CD14-positive monocyte (primary cell): ENCODE data around the gene PCNT. TPM values are rescaled to one million over a fixed set of nuclear protein-coding genes. Genes with fewer than 3 reads are reported as not detected.

Experiments used
- DNase-seq, 3 donors: peaks; one replicate each; pipeline ENCODE4 v3.0.0-alpha.2; 2011 to 2022
- H2AFZ ChIP-seq: 2 replicates; pipeline ENCODE4 v1.6.0; 2012; ENCODE audit warnings: mild to moderate bottlenecking, low read depth, low read length, inconsistent platforms; ENCODE audit not compliant: insufficient read depth, poor library complexity, severe bottlenecking
- H3K27ac ChIP-seq, 2 donors: 1 replicate in 1 of 2; 2 replicates in 1 of 2; pipeline ENCODE4 v1.5.1; 2012 to 2013; ENCODE audit warnings: low read length in 2 of 2, control low read depth in 1 of 2, inconsistent platforms in 1 of 2, low read depth in 1 of 2, mild to moderate bottlenecking in 1 of 2
- H3K27me3 ChIP-seq, 2 donors: one replicate each; pipeline versions ENCODE4 v1.6.0 to v1.6.1; 2011 to 2013; ENCODE audit warnings: low read length in 2 of 2; ENCODE audit not compliant: control insufficient read depth in 2 of 2, insufficient read depth in 2 of 2
- H3K36me3 ChIP-seq, 2 donors: replicated peaks in 1 of 2; 1 replicate in 1 of 2; 2 replicates in 1 of 2; pipeline versions ENCODE4 v1.5.1 to v1.6.1; 2012 to 2013; ENCODE audit warnings: low read length in 2 of 2, control low read depth in 1 of 2, inconsistent platforms in 1 of 2, mild to moderate bottlenecking in 1 of 2; ENCODE audit not compliant: insufficient read depth in 2 of 2, control insufficient read depth in 1 of 2
- H3K4me1 ChIP-seq, 2 donors: 1 replicate in 1 of 2; 2 replicates in 1 of 2; pipeline versions ENCODE4 v1.5.1 to v1.6.1; 2012 to 2013; ENCODE audit warnings: low read length in 2 of 2, control low read depth in 1 of 2, inconsistent platforms in 1 of 2, mild to moderate bottlenecking in 1 of 2, moderate library complexity in 1 of 2; ENCODE audit not compliant: insufficient read depth in 2 of 2, control insufficient read depth in 1 of 2
- H3K4me2 ChIP-seq: replicated peaks from 2 replicates; pipeline ENCODE3; 2012; ENCODE audit warnings: low read length, moderate library complexity, mild to moderate bottlenecking; ENCODE audit not compliant: poor library complexity, severe bottlenecking; ENCODE audit errors: extremely low read depth
- H3K4me3 ChIP-seq, 3 experiments: fragments of 200-600 bp in 1 of 3; sonication (generic) in 1 of 3; replicated peaks in 1 of 3; 1 replicate in 2 of 3; 2 replicates in 1 of 3; pipeline ENCODE4 v1.5.1; 2011 to 2013; ENCODE audit warnings: low read length in 3 of 3, mild to moderate bottlenecking in 3 of 3, control low read depth in 2 of 3, low read depth in 2 of 3, inconsistent platforms in 1 of 3, moderate library complexity in 1 of 3
- H3K79me2 ChIP-seq: 2 replicates; pipeline ENCODE4 v1.6.0; 2012; ENCODE audit warnings: mild to moderate bottlenecking, control low read depth, inconsistent platforms, low read length, moderate library complexity; ENCODE audit not compliant: insufficient read depth
- H3K9ac ChIP-seq: 2 replicates; pipeline ENCODE4 v1.6.0; 2017; ENCODE audit warnings: low read length, mild to moderate bottlenecking; ENCODE audit not compliant: insufficient read depth, poor library complexity, severe bottlenecking
- H3K9me3 ChIP-seq, 2 donors: replicated peaks in 1 of 2; 1 replicate in 1 of 2; 2 replicates in 1 of 2; pipeline versions ENCODE4 v1.5.1 to v1.6.1; 2012 to 2013; ENCODE audit warnings: low read length in 2 of 2, control low read depth in 1 of 2; ENCODE audit not compliant: control insufficient read depth in 1 of 2, insufficient read depth in 1 of 2
- H4K20me1 ChIP-seq: 2 replicates; pipeline ENCODE4 v1.6.0; 2012; ENCODE audit warnings: mild to moderate bottlenecking, low read length, control low read depth, moderate library complexity; ENCODE audit not compliant: insufficient read depth
- H3K27ac Mint-ChIP-seq, 7 donors: one replicate each; pipeline ENCODE4 v1.8.0; 2020; ENCODE audit warnings: mild to moderate bottlenecking in 7 of 7, mixed read lengths in 7 of 7, moderate library complexity in 6 of 7, inconsistent platforms in 2 of 7
- H3K27me3 Mint-ChIP-seq, 3 donors: one replicate each; pipeline ENCODE4 v1.8.0; 2021 to 2022; ENCODE audit warnings: low read depth in 3 of 3, mild to moderate bottlenecking in 3 of 3, mixed read lengths in 3 of 3, moderate library complexity in 3 of 3, inconsistent platforms in 1 of 3
- H3K36me3 Mint-ChIP-seq, 2 donors: one replicate each; pipeline ENCODE4 v1.8.0; 2020; ENCODE audit warnings: mixed read lengths in 2 of 2, inconsistent platforms in 1 of 2, mild to moderate bottlenecking in 1 of 2
- H3K4me1 Mint-ChIP-seq: one replicate; pipeline ENCODE4 v1.8.0; 2020; ENCODE audit warnings: mild to moderate bottlenecking, mixed read lengths
- H3K4me3 Mint-ChIP-seq, 2 donors: one replicate each; pipeline ENCODE4 v1.8.0; 2020; ENCODE audit warnings: mild to moderate bottlenecking in 2 of 2, mixed read lengths in 2 of 2, moderate library complexity in 1 of 2
- H3K9me3 Mint-ChIP-seq, 7 donors: one replicate each; pipeline ENCODE4 v1.8.0; 2020 to 2022; ENCODE audit warnings: mixed read lengths in 7 of 7, mild to moderate bottlenecking in 6 of 7, moderate library complexity in 6 of 7, inconsistent platforms in 2 of 7
- CTCF ChIP-seq: fragments of 200-600 bp; IDR thresholded peaks from one replicate; pipeline ENCODE4 v1.8.0; 2022; ENCODE audit warnings: antibody characterized with exemption, mild to moderate bottlenecking
- WGBS: methylation state at CpG from one replicate; pipeline ENCODE4 v1.1.5; 2013; ENCODE audit warnings: missing lambda C conversion rate; ENCODE audit not compliant: insufficient coverage; 5-methylcytosine and 5-hydroxymethylcytosine counted together
- intact Hi-C, 2 donors: fragments of 100-400 bp; cut with micrococcal nuclease; formaldehyde crosslinking; loops; one replicate each; pipeline versions ENCODE4 v1.15.0 to v1.15.1; 2023
- polyA minus RNA-seq: library from RNA; depleted of rRNA, polyadenylated mRNA; stranded (reverse); fragments of >200 nt; gene quantifications from 2 replicates; pipeline ENCODE4 v1.2.3, GENCODE V29; 2012
- polyA plus RNA-seq, 3 donors: library from polyadenylated mRNA; depleted of rRNA in 1 of 3; unstranded in 2 of 3; stranded (reverse) in 1 of 3; fragments of 300-500 nt in 2 of 3; fragments of >200 nt in 1 of 3; fragmentation: Illumina TruSeq in 2 of 3; gene quantifications; 1 replicate in 2 of 3; 2 replicates in 1 of 3; pipeline ENCODE4 v1.2.3, GENCODE V29; 2012 to 2021
- total RNA-seq, 12 experiments: library from RNA in 1 of 12; stranded (reverse) in 1 of 12; fragments of 120-200 nt in 1 of 12; gene quantifications; one replicate each; pipeline ENCODE4 v1.2.4 and lab custom pipeline; 2013 to 2026; ENCODE audit warnings: mixed read lengths in 6 of 12, inconsistent platforms in 1 of 12

Gene PCNT
- total RNA-seq (2013) = 9.6 TPM
- 10 to 100 TPM in 1 of 3 donors, 1 to 10 TPM in 2; 4.2 to 16.3 (median 5.1) TPM for polyA plus RNA-seq
- polyA minus RNA-seq = 17.3 and 21.1 TPM in 2 replicates
- total RNA-seq (lab: John Stamatoyannopoulos, UW) = 14.2 to 91.2 (median 56.0) reads per million in 11 experiments

- H3K4me3 ChIP-seq = peak within 1 kb of the TSS; percentile 83 to 100 (median 96)
- Mint-ChIP-seq H3K27me3 (peaks cover 0 to 3% (median 0%) of the 10 kb centered on the region in 3 donors), H3K36me3 (peaks cover 11 to 24% of the 10 kb centered on the region in 2 donors), H3K9me3 (peaks cover 0 to 4% (median 0%) of the 10 kb centered on the region in 7 donors), H3K4me1 (peaks cover 45% of the 10 kb centered on the region), H3K27ac (peak within 1 kb of the TSS; percentile 93 to 99 (median 99)), H3K4me3 (peak within 1 kb of the TSS; percentile 95 to 96)
- intact Hi-C loops = loop anchor here (1.0 to 10.0 kb wide), 7 partner anchors 37 to 139 kb away; partner anchors contain the start of genes YBEY (in 2 of the 2), DIP2A (in 1 of the 2), LSS (in 1 of the 2) and MCM3AP (in 1 of the 2)
- H3K9me3 ChIP-seq = no peaks in the 10 kb centered on the region
- peak; percentile 97 to 98 (median 98) for DNase-seq
- H3K36me3 ChIP-seq = peaks cover 4 to 17% of the 10 kb centered on the region in 2 donors
- H4K20me1 ChIP-seq = peaks cover 3% of the 10 kb centered on the region
- peak within 1 kb of the TSS; percentile 97 for H2AFZ ChIP-seq
- no peaks in the 10 kb centered on the region for H3K27me3 ChIP-seq
- WGBS = under 1% methylated on average over 73 of the region's 76 CpGs
- H3K9ac ChIP-seq = peak within 1 kb of the TSS; percentile 97
- H3K27ac ChIP-seq = peak within 1 kb of the TSS; percentile 94
- no peak for TF ChIP-seq CTCF
- H3K4me2 ChIP-seq = peak within 1 kb of the TSS; percentile 90
- H3K4me1 ChIP-seq = peaks cover 43 to 47% of the 10 kb centered on the region in 2 donors
- peaks cover 80% of the 10 kb centered on the region for H3K79me2 ChIP-seq
Measured at GRCh38 chr21:46323710-46324389, at the start of gene PCNT, which contains the start of gene C21orf58. TSS of gene PCNT (plus strand) at chr21:46324156. CDS start at chr21:46324229, 73 bp downstream. TSS of gene C21orf58 (minus strand) at chr21:46323870. CDS start at chr21:46322738, 1,132 bp downstream.

- intact Hi-C loops = no loop called here
- TF ChIP-seq CTCF = no peak
- H3K27me3 Mint-ChIP-seq = no peaks in the 10 kb centered on the region
- Histone ChIP-seq H3K4me3 (no peak overlapping the region), H2AFZ (no peak overlapping the region), H3K4me2 (no peak overlapping the region), H3K9me3 (no peaks in the 10 kb centered on the region), H3K27me3 (no peaks in the 10 kb centered on the region), H3K4me1 (no peaks in the 10 kb centered on the region), H3K36me3 (peaks cover 94 to 97% of the 10 kb centered on the region in 2 donors), H4K20me1 (peaks cover 37% of the 10 kb centered on the region), H3K79me2 (peaks cover 6% of the 10 kb centered on the region), H3K27ac (no peak overlapping the region), H3K9ac (no peak overlapping the region)
- H3K4me1 Mint-ChIP-seq = no peaks in the 10 kb centered on the region
- 95% methylated on average over 2 of the region's 11 CpGs for WGBS
- no peak for DNase-seq
- no peak overlapping the region for H3K4me3 Mint-ChIP-seq
- H3K27ac Mint-ChIP-seq = peak overlapping the region in 1 of 7 donors; percentile 12
- H3K36me3 Mint-ChIP-seq = peaks cover 81 to 99% of the 10 kb centered on the region in 2 donors
- no peaks in the 10 kb centered on the region for H3K9me3 Mint-ChIP-seq
Measured at GRCh38 chr21:46274797-46275390, 49.1 kb upstream of the PCNT start.
